LHCN-M2 (cell line): ENCODE results near the gene MYH6. TPM values are rescaled to one million over a fixed set of nuclear protein-coding genes. Genes with fewer than 3 reads are reported as not detected.
"Not testable (repeated sequence)": the region's sequence is repeated elsewhere in the genome, so short reads cannot be mapped to it uniquely, and the experiment has no call there.

Experiments
- DNase-seq: peaks from one replicate; pipeline ENCODE4 v3.0.0-alpha.2; 2012; ENCODE audit warnings: low read depth
- total RNA-seq: library from RNA; depleted of rRNA; stranded (reverse); fragments of >200 nt; gene quantifications from 2 replicates; pipeline ENCODE4 v1.2.3, GENCODE V29; 2014

MYH6 gene
- total RNA-seq, 1 experiment from 2014 or later: not detected

DNA sequence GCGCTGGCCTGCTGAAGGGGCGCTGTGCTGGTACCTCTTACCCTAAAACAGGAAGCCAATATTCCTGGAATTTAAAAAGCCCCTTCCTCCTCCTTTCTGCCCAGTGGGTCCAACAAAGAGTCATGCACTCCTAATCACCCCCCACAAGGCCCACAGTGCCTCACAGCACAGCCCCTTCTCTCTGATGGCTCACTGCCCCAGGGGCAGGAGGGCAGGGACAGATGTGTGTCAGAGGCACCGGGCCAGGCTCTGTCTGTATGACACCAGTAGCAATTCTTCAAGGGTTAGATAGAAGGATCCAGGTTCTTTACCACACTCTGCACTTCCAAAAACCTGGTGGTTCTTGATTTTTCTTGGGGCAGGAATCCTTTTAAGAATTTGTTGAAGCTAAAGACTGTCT is 8.9 kb downstream of the MYH6 start:
- no peak for DNase-seq

GRCh38 chr14:23398348-23398747 is 9.7 kb downstream of the MYH6 start:
- no peak for DNase-seq

DNA sequence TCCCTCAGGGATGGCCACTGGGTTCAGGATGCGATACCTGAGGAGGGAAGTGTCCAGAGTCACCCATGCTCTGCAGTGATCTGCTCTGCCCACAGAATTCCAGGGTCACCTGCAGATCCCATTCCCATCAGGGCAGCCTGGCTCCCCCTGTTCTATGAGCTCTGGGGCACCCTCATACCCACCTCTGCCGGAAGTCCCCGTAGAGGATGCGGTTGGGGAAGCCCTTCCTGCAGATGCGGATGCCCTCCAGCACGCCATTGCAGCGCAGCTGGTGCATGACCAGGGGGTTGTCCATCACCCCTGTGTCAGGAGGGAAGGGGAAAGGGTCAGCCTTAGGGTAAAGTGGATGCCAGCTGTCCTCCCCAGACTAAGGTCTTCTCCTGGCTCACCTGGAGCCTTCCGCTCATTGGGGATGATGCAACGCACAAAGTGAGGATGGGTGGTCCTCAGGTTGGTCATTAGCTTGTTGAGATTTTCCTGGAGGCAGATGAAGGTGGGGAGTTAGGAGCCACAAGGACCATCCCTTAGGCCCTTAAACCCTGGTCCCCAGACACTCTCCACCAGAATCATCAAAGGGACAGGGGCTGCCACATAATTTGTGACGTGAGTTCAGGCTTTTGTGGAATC is 11.2 kb downstream of the MYH6 start:
- no peak for DNase-seq

- DNase-seq: no peak
These were observed 11.9 kb downstream of the MYH6 start for GRCh38 chr14:23396126-23396525.

DNA sequence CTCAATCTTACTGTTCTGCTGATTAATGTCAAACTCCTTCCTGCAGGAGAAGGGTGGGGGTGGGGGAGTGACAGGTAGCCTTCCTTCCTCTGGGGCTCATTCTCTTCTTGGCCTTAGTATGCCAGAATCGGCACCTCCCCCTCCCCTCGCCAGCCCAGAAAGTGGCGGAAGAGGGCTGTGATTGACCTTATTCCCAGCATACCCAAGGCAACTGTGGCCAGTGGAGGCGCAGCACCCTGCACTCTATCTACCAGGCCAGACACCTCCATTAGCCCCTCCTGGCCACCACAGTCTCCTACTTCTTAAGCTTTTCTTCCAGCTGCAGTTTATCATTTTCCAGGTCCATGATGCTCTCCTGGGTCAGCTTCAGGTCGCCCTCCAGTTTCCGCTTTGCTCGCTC is 15.5 kb downstream of the MYH6 start:
- no peak for DNase-seq

- DNase-seq: not testable (repeated sequence)
These were observed 18.2 kb downstream of the MYH6 start for GRCh38 chr14:23389871-23390270.

GRCh38 chr14:23389396-23389795 is 18.7 kb downstream of the MYH6 start:
- DNase-seq: no peak

- DNase-seq: no peak
These were observed 19.1 kb downstream of the MYH6 start for GRCh38 chr14:23388996-23389395.

GRCh38 chr14:23387916-23388882 is 19.9 kb downstream of the MYH6 start:
- no peak for DNase-seq

DNA sequence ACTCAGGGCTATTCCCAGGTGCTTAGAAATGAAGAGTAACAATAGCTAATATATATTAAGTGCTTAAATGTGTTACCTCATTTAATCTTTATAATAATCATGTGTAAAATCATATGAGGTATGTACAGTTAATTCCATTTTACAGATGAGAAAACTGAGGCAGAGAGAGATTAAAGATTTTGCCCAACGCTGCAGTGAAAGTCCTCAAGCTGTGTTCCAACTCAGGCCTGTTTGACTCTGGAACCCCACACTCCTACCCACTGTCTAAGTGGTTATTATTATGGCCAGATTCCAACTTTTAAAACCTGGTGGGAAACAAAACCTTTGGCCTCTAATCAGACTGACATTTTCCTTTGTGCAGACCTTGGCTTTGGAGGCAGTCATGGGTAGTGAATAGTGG is 21.1 kb downstream of the MYH6 start:
- DNase-seq: no peak

DNA sequence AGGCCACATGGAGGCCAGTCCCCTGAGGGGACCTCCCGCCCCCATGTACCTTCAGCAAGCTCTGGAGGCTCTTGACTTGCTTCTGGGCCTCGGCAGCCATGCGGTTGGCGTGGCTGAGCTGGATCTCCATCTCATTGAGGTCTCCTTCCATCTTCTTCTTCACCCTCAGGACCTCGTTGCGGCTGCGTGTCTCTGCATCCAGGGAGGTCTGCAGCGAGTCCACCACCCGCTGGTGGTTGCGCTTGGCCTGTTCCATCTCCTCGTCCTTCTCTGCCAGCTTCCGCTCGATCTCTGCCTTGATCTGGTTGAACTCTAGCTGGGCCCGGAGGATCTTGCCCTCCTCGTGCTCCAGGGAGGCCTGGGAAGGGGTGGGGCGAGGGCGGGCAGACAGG is 21.8 kb downstream of the MYH6 start:
- not testable (repeated sequence) for DNase-seq

GRCh38 chr14:23385642-23386265 is 22.3 kb downstream of the MYH6 start:
- no peak for DNase-seq

GRCh38 chr14:23385244-23385641 is 22.8 kb downstream of the MYH6 start:
- DNase-seq: no peak

DNA sequence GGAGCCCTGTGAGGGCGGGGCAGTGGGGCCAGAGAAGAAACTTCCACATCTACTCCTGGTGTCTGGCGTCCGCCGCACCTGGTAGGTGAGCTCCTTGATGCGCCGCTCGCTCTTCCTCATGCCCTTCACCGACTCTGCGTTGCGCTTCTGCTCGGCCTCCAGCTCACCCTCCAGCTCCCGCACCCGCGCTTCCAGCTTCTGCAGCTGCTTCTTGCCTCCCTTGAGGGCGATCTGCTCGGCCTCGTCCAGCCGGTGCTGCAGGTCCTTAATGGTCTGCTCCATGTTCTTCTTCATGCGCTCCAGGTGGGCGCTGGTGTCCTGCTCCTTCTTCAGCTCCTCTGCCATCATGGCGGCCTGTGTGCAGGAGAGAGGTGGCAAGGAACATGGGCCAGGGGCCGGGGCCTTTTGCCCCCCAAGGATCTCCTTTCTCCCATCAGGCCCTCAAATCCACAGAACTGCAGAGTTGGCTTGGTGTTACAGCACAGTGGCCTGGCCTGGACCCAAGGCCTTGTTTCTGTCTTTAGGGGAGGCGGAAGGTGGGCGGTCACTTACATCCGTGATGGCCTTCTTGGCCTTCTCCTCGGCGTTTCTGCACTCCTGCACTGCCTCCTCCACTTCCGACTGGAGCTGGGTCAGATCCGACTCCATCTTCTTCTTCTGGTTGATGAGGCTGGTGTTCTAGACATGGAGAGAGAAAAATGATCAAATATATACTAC is 23.6 kb downstream of the MYH6 start:
- DNase-seq: no peak

DNA sequence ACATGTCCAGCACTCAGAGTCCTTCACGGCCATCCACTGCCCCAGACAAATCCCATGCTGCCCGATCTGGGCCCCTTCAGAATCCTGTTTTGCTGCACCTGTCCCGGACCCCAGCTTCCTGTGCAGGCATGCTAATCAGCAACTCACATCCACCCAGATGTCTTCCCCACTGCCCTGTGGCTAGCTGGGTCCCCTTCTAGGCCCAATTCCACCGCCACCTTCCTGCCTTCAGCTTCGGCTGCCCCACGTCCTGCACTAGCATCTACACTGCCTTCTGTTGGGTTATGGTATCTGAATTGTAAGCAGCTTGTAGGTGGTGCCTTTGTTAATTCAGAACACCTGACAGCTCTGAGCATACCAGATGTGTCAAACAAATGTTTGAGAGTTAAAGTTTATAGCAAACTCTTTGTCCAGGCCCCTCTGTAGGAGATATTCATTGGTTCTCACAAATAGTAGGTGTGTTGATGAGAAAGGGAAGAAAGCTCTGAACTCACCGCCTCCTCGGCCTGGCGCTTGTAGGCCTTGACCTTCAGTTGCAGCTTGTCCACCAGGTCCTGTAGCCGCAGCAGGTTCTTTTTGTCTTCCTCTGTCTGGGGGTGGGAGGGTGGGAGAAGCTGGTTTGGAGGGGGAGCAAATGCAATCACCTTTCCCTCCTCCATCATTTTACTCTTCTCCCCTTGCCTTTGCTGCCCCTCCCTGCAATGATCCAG is 25.2 kb downstream of the MYH6 start:
- no peak for DNase-seq

GRCh38 chr14:23382276-23382675 is 25.8 kb downstream of the MYH6 start:
- no peak for DNase-seq

GRCh38 chr14:23381871-23382270 is 26.2 kb downstream of the MYH6 start:
- no peak for DNase-seq

- DNase-seq: no peak
These were observed 27.1 kb downstream of the MYH6 start for GRCh38 chr14:23380976-23381375.

DNA sequence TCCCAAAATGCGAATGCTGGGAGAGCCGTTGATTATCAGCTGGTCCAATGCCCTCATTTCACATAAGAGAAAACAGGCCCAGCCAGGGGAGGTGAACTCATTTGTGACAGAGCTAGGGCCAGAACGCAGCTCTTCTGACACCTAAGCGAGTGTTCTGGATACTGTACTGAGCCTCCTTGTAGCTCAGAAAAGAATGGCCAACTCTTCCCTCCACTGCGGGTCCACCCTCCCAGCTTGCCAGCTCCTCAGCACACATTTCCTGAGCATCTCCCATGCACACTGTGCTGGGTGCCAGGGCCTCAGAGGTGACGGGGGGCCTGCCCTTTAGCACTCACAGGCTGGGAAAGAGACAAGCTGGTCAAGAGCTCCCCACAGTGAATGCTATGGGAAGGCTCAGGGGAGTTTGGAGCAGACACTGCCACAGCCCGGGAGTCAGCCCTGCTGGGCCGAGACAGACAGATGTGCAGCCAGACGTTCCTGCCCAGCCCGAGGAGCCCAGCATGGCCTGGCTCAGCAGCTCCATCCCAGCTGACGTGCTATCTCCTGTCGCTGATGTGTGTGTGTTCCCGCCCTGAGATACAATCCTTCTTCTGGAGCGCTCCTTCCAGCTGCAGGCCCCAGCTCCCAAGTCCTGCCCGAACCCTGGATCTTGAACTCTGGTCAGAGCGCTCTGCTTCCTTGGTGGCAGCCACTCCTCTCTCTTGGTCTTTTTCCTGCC is 27.7 kb downstream of the MYH6 start:
- DNase-seq: no peak

DNA sequence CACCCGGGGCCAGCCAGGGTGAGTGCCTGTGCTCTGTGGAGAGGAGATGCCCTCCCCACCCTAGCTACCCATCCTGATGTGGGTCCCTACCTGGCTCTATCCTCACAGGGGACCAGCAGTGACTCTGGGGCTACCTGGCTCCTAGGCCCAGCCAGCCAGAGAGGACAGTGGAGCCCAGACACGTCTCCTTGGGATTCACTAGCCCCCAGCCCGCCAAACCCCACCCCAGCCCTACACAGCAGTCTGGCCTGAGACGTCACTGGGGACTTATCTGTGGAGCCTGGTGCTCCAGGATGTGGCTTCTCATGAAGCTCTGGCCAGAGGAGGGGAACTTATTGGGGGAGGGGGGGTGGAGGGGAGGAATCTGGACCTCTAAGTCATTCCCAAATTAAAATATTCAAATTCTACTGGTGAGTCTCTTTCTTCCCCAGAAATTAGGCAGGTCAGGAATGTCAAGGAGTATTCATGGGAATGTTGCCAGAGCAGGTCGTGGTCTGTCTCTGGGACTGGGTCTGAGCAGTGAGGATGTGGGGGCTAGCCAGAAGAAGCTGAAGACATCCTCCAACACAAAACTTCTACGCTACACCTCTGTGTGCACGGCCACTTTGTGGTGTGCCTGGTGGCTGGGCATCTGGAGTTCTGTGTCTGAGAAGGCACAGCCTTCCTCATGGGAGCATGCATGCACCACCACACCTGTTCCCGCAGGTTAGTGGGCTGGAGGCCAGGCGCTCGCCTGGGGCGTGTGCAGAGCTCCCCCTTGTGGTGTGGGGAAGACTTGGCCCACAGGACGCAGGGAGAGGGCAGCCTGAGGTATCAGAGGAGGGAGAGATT is 28.5 kb downstream of the MYH6 start:
- DNase-seq: peak; percentile 24
